ENCODE data around the gene GALNT1. TPM values are rescaled to one million over a fixed set of nuclear protein-coding genes. Genes with fewer than 3 reads are reported as not detected.

The GALNT1 gene
- total and polyA plus RNA-seq, 9 of the 15 experiments (the other 6 are each of a cell fraction or from before 2014, with no cell fraction given), result 14.4 to 54.1 (median 36.6) TPM

GRCh38 chr18:35580701-35581539 lies 620 bp upstream of the GALNT1 start (continued):
- TF ChIP-seq ZNF217 (CRISPR knock-in tag; IDR thresholded peaks at IDR 0.05) (no peak), ZNF175 (CRISPR knock-in tag; IDR thresholded peaks at IDR 0.05; ENCODE audit: low read depth) (no peak), MLX (CRISPR knock-in tag; conservative IDR thresholded peaks at IDR 0.05) (no peak), XRCC5 (IDR thresholded peaks at IDR 0.05; ENCODE audit: low read depth, low read length) (no peak), TFAM (CRISPR knock-in tag; conservative IDR thresholded peaks at IDR 0.05) (no peak), SMAD2 (IDR thresholded peaks at IDR 0.05; ENCODE audit: low read depth, low read length) (no peak), SREBF1 (IDR thresholded peaks at IDR 0.05; ENCODE audit: borderline replicate concordance, low read depth, low read length) (no peak), NFYB (IDR thresholded peaks at IDR 0.05; ENCODE audit: extremely low read depth, insufficient read length) (no peak), ZBED1 (IDR thresholded peaks at IDR 0.05) (no peak), PYGO2 (tag; IDR thresholded peaks at IDR 0.05) (no peak), FOXO4 (CRISPR knock-in tag; IDR thresholded peaks at IDR 0.05) (no peak), ZNF41 (CRISPR knock-in tag; conservative IDR thresholded peaks at IDR 0.05) (no peak), MXI1 (IDR thresholded peaks at IDR 0.05; ENCODE audit: low read depth, low read length) (no peak), BRF2 (IDR thresholded peaks at IDR 0.05; ENCODE audit: borderline replicate concordance, insufficient read depth, insufficient read length) (no peak), ZBTB11 (CRISPR knock-in tag; IDR thresholded peaks at IDR 0.05) (0 out of 6 replicates have a peak, but pooled peaks of 1 of the 3 experiments have one; percentile 30), HNRNPLL (IDR thresholded peaks at IDR 0.05; ENCODE audit: low read depth, low read length, poor library complexity, severe bottlenecking) (no peak), RAD51 (IDR thresholded peaks at IDR 0.05; ENCODE audit: borderline replicate concordance, low read depth) (no peak), KAT8 (IDR thresholded peaks at IDR 0.05; ENCODE audit: low read depth) (no peak)

Data from K562 (cell line).